HCT116 (cell line): Measurements from ENCODE around the gene KRTAP13-1. TPM values are rescaled to one million over a fixed set of nuclear protein-coding genes. Genes with fewer than 3 reads are reported as not detected.

Source experiments
- ATAC-seq: fragments of 200-7000 bp; cut with Tn5 transposase; 2 replicates; pipeline ENCODE4 v1.9.1; 2020; ENCODE audit warnings: mild to moderate bottlenecking, moderate library complexity
- BruUV-seq: library from RNA; stranded (reverse); fragments of 400-500 nt; replicated peaks from 2 replicates; lab custom pipeline; 2021; lab: Mats Ljungman, UMichigan
- CTCF ChIA-PET: fragments of 300-600 bp; sonication (Branson Sonifier 250); formaldehyde crosslinking; loops from one replicate; lab custom pipeline; 2021; ENCODE audit warnings: antibody characterized with exemption; lab: Charles Lee
- POLR2A ChIA-PET: fragments of 300-600, 350-600 bp; sonication (Branson Sonifier 250); formaldehyde crosslinking; loops from one replicate; lab custom pipeline; 2021; ENCODE audit warnings: antibody characterized with exemption; lab: Charles Lee
- RAD21 ChIA-PET, 2 experiments: fragments of 300-600 bp; sonication (Branson Sonifier 250); formaldehyde crosslinking; loops; one replicate each; lab custom pipeline; 2023; ENCODE audit warnings: low total read pairs in 2 of 2; ENCODE audit not compliant: uncharacterized antibody in 2 of 2, unreplicated experiment in 2 of 2, low non-redundant PET in 1 of 2; lab: Charles Lee
- DNase-seq: peaks from one replicate; pipeline ENCODE4 v3.0.0-alpha.2; 2010; ENCODE audit warnings: low read depth, low spot score
- H2AFZ ChIP-seq: fragments of 200-600 bp; shearing (Covaris generic), sonication (generic); 2 replicates; pipeline ENCODE4 v1.6.1; 2017; ENCODE audit warnings: low read depth, mixed run types, mixed read lengths, antibody characterized with exemption, low read length; ENCODE audit not compliant: poor library complexity, severe bottlenecking
- H3K27ac ChIP-seq: 2 replicates; pipeline ENCODE4 v1.5.1; 2012; ENCODE audit warnings: low read depth, low read length
- H3K27me3 ChIP-seq: fragments of 200-600 bp; sonication (generic); 2 replicates; pipeline ENCODE4 v1.6.1; 2016; ENCODE audit warnings: mixed run types, low read length, mixed read lengths; ENCODE audit not compliant: insufficient read depth
- H3K36me3 ChIP-seq, 2 experiments: fragments of 200-500 bp in 1 of 2; fragments of 200-600 bp in 1 of 2; sonication (Bioruptor generic) in 1 of 2; sonication (generic) in 1 of 2; 2 replicates each; pipeline versions ENCODE4 v1.5.1 to v1.6.1; 2014 to 2016; ENCODE audit warnings: low read length in 2 of 2, inconsistent platforms in 1 of 2, mixed read lengths in 1 of 2, mixed run types in 1 of 2; ENCODE audit not compliant: insufficient read depth in 2 of 2, control insufficient read depth in 1 of 2
- H3K4me1 ChIP-seq, 2 experiments: fragments of 200-600 bp in 1 of 2; sonication (generic) in 1 of 2; 2 replicates each; pipeline versions ENCODE4 v1.5.1 to v1.6.1; 2012 to 2017; ENCODE audit warnings: low read length in 2 of 2, inconsistent platforms in 1 of 2, mild to moderate bottlenecking in 1 of 2, mixed read lengths in 1 of 2, mixed run types in 1 of 2, moderate library complexity in 1 of 2; ENCODE audit not compliant: insufficient read depth in 2 of 2, control insufficient read depth in 1 of 2
- H3K4me2 ChIP-seq: fragments of 200-600 bp; sonication (generic); 2 replicates; pipeline ENCODE4 v1.6.1; 2017; ENCODE audit warnings: mixed run types, low read length, mixed read lengths
- H3K4me3 ChIP-seq, 2 experiments: fragments of 200-600 bp in 1 of 2; sonication (generic) in 1 of 2; replicated peaks in 1 of 2; 2 replicates each; pipeline ENCODE4 v1.5.1; 2011 to 2016; ENCODE audit warnings: low read length in 2 of 2, control low read depth in 1 of 2, low read depth in 1 of 2, mild to moderate bottlenecking in 1 of 2, mixed read lengths in 1 of 2, mixed run types in 1 of 2
- H3K79me2 ChIP-seq: fragments of 200-600 bp; sonication (generic); 2 replicates; pipeline ENCODE4 v1.6.1; 2017; ENCODE audit warnings: mild to moderate bottlenecking, mixed run types, low read length, moderate library complexity, mixed read lengths; ENCODE audit not compliant: insufficient read depth
- H3K9ac ChIP-seq: fragments of 200-600 bp; sonication (generic); 2 replicates; pipeline ENCODE4 v1.6.1; 2016; ENCODE audit warnings: low read length, mixed read lengths
- H3K9me2 ChIP-seq: fragments of 200-600 bp; sonication (generic), shearing (Covaris generic); 2 replicates; pipeline ENCODE4 v1.6.1; 2017; ENCODE audit warnings: mixed run types, mild to moderate bottlenecking, moderate library complexity; ENCODE audit not compliant: insufficient read depth
- H3K9me3 ChIP-seq, 2 experiments: fragments of 200-500 bp in 1 of 2; fragments of 200-600 bp in 1 of 2; sonication (Bioruptor generic) in 1 of 2; sonication (generic) in 1 of 2; 2 replicates each; pipeline ENCODE4 v1.6.1; 2014 to 2017; ENCODE audit warnings: low read length in 2 of 2, mixed read lengths in 2 of 2, inconsistent platforms in 1 of 2, low read depth in 1 of 2, mild to moderate bottlenecking in 1 of 2, mixed run types in 1 of 2, moderate library complexity in 1 of 2; ENCODE audit not compliant: control insufficient read depth in 1 of 2, insufficient read depth in 1 of 2
- H4K20me1 ChIP-seq: fragments of 200-600 bp; sonication (generic), shearing (Covaris generic); 2 replicates; pipeline ENCODE4 v1.6.1; 2017; ENCODE audit warnings: mixed run types, mild to moderate bottlenecking, moderate library complexity; ENCODE audit not compliant: insufficient read depth
- CBX3 ChIP-seq: IDR thresholded peaks from 2 replicates; pipeline ENCODE4 v1.6.1; 2012; ENCODE audit warnings: low read depth
- CEBPB ChIP-seq: IDR thresholded peaks from 2 replicates; pipeline ENCODE4 v1.6.1; 2012; ENCODE audit warnings: low read depth
- EGR1 ChIP-seq: IDR thresholded peaks from 2 replicates; pipeline ENCODE4 v1.6.1; 2012; ENCODE audit warnings: low read depth
- ELF1 ChIP-seq: IDR thresholded peaks from 2 replicates; pipeline ENCODE4 v1.6.1; 2012; ENCODE audit warnings: low read depth, borderline replicate concordance
- EZH2phosphoT487 ChIP-seq: fragments of 200-600 bp; IDR thresholded peaks from 2 replicates; pipeline ENCODE4 v1.6.1; 2018; ENCODE audit warnings: antibody characterized with exemption, borderline replicate concordance
- JUND ChIP-seq: IDR thresholded peaks from 2 replicates; pipeline ENCODE4 v1.6.1; 2012
- POLR2AphosphoS5 ChIP-seq: IDR thresholded peaks from 2 replicates; pipeline ENCODE4 v1.6.1; 2011; ENCODE audit warnings: mild to moderate bottlenecking, low read depth, low read length, moderate library complexity
- SIN3A ChIP-seq: IDR thresholded peaks from 2 replicates; pipeline ENCODE4 v1.6.1; 2012; ENCODE audit warnings: low read depth
- SP1 ChIP-seq: IDR thresholded peaks from 2 replicates; pipeline ENCODE4 v1.6.1; 2012; ENCODE audit warnings: low read depth
- SRF ChIP-seq: IDR thresholded peaks from 2 replicates; pipeline ENCODE4 v1.6.1; 2012; ENCODE audit warnings: low read depth
- TCF7L2 ChIP-seq: IDR thresholded peaks from 2 replicates; pipeline ENCODE4 v1.7.0; 2011; ENCODE audit warnings: borderline replicate concordance, inconsistent platforms; ENCODE audit not compliant: insufficient read depth, insufficient read length; ENCODE audit errors: extremely low read depth
- YY1 ChIP-seq: IDR thresholded peaks from 2 replicates; pipeline ENCODE4 v1.6.1; 2011; ENCODE audit warnings: low read length, low read depth, moderate library complexity, mild to moderate bottlenecking; ENCODE audit not compliant: insufficient replicate concordance; ENCODE audit errors: extremely low read depth
- intact Hi-C: fragments of 100-400 bp; cut with micrococcal nuclease; formaldehyde crosslinking; loops from 2 replicates; pipeline ENCODE4 v1.10.0; 2022
- total RNA-seq: library from RNA; stranded (reverse); gene quantifications from one replicate; pipeline ENCODE4 v1.2.1, GENCODE V29; 2021; ENCODE audit not compliant: unreplicated experiment
- TF ChIP-seq, protein P1 (sequence below), 3 experiments: fragments of 200-600 bp in 1 of 3; sonication (generic) in 1 of 3; IDR thresholded peaks in 2 of 3; conservative IDR thresholded peaks in 1 of 3; 2 replicates each; pipeline ENCODE4 v1.5.1; 2012 to 2017; ENCODE audit warnings: low read depth in 2 of 3, low read length in 2 of 3, antibody characterized with exemption in 1 of 3, borderline replicate concordance in 1 of 3, control low read depth in 1 of 3, mild to moderate bottlenecking in 1 of 3, mixed read lengths in 1 of 3, mixed run types in 1 of 3, moderate library complexity in 1 of 3; ENCODE audit not compliant: insufficient read depth in 1 of 3
- TF ChIP-seq, protein P2 (sequence below): IDR thresholded peaks from 2 replicates; pipeline ENCODE4 v1.6.1; 2012

KRTAP13-1 gene
- total RNA-seq, 1 experiment from 2014 or later = not detected

DNA sequence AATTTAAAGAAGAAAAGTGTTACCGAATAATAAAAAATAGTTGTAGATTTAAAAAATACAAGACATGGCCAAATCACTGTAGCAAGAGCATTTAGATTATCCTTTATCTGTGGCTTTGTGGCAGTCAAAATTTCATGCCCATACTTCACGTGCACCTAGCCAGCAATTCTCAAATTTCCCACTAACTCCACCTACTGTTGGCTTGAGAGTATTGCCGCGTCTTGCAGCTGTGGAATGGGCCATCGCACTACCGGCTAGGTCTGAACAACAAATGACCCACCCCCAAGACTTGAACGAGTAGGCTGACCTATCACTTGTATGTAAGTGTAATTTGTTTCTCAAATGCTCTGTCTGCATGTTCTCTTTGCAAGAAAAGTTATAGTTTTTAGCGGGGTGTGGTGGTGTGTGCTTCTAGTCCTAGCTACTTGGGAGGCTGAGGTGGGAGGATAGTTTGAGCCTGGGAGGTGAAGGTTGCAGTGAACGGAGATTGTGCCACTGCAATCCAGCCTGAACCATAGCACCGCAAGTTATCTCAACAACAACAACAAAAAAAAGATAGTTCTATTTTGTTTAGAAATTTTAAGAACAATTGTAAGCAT is 38.3 kb downstream of the KRTAP13-1 start:
- Histone ChIP-seq H2AFZ (no peak overlapping the region), H3K27ac (no peak overlapping the region), H3K9me2 (no peaks in the 10 kb centered on the region), H3K27me3 (no peaks in the 10 kb centered on the region), H4K20me1 (no peaks in the 10 kb centered on the region), H3K79me2 (no peaks in the 10 kb centered on the region), H3K4me2 (no peak overlapping the region), H3K4me1 (no peaks in the 10 kb centered on the region)
- ChIA-PET RAD21 (no interaction called here), POLR2A (no interaction called here)
- no TSS peak for BruUV-seq
- TF ChIP-seq EZH2phosphoT487 = no peak
- TF ChIP-seq, protein P1, sequence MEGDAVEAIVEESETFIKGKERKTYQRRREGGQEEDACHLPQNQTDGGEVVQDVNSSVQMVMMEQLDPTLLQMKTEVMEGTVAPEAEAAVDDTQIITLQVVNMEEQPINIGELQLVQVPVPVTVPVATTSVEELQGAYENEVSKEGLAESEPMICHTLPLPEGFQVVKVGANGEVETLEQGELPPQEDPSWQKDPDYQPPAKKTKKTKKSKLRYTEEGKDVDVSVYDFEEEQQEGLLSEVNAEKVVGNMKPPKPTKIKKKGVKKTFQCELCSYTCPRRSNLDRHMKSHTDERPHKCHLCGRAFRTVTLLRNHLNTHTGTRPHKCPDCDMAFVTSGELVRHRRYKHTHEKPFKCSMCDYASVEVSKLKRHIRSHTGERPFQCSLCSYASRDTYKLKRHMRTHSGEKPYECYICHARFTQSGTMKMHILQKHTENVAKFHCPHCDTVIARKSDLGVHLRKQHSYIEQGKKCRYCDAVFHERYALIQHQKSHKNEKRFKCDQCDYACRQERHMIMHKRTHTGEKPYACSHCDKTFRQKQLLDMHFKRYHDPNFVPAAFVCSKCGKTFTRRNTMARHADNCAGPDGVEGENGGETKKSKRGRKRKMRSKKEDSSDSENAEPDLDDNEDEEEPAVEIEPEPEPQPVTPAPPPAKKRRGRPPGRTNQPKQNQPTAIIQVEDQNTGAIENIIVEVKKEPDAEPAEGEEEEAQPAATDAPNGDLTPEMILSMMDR (IDR thresholded peaks at IDR 0.05 in 2 of 3, conservative IDR thresholded peaks at IDR 0.05 in 1 of 3; ENCODE audit: borderline replicate concordance in 1 of 3, insufficient read depth in 1 of 3, low read depth in 2 of 3, low read length in 2 of 3) = peak in 2 of 3 experiments; percentile 42 to 48; a peak in 3 of 6 replicates
- TF ChIP-seq, all 23 proteins: peak for 1
- Histone ChIP-seq H3K36me3 (no peaks in the 10 kb centered on the region), H3K9me3 (peaks cover 5 to 31% of the 10 kb centered on the region in 2 experiments; a peak in 2 of 4 replicates), H3K9ac (no peak overlapping the region), H3K4me3 (no peak overlapping the region)
- DNase-seq (no peak), ATAC-seq (peak; percentile 66)
- CTCF ChIA-PET = no interaction called here
- intact Hi-C loops = no loop called here

GRCh38 chr21:30437010-30437565 is 41.3 kb downstream of the KRTAP13-1 start:
- CTCF ChIA-PET = no interaction called here
- Histone ChIP-seq H3K4me1 (no peaks in the 10 kb centered on the region), H3K36me3 (no peaks in the 10 kb centered on the region), H2AFZ (no peak overlapping the region), H3K27ac (no peak overlapping the region), H3K9ac (no peak overlapping the region), H3K79me2 (no peaks in the 10 kb centered on the region), H3K4me2 (no peak overlapping the region), H4K20me1 (no peaks in the 10 kb centered on the region), H3K9me2 (no peaks in the 10 kb centered on the region), H3K27me3 (no peaks in the 10 kb centered on the region), H3K9me3 (peaks cover 8 to 19% of the 10 kb centered on the region in 2 experiments; a peak in 2 of 4 replicates), H3K4me3 (no peak overlapping the region)
- no TSS peak for BruUV-seq
- intact Hi-C loops = no loop called here
- RAD21 ChIA-PET = no interaction called here
- POLR2A ChIA-PET = no interaction called here
- ATAC-seq (no peak), DNase-seq (no peak)
- TF ChIP-seq YY1 (no peak), SIN3A (no peak), TCF7L2 (no peak), SRF (no peak), EZH2phosphoT487 (no peak), CBX3 (no peak), SP1 (no peak), CEBPB (no peak), ELF1 (no peak), POLR2AphosphoS5 (no peak), EGR1 (no peak), JUND (no peak)
- TF ChIP-seq, protein P2, sequence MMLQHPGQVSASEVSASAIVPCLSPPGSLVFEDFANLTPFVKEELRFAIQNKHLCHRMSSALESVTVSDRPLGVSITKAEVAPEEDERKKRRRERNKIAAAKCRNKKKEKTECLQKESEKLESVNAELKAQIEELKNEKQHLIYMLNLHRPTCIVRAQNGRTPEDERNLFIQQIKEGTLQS = no peak
- TF ChIP-seq, protein P1 (IDR thresholded peaks at IDR 0.05 in 2 of 3, conservative IDR thresholded peaks at IDR 0.05 in 1 of 3; ENCODE audit: borderline replicate concordance in 1 of 3, insufficient read depth in 1 of 3, low read depth in 2 of 3, low read length in 2 of 3) = no peak
